Measurements from ENCODE around the gene CACNA1B. TPM values are rescaled to one million over a fixed set of nuclear protein-coding genes. Genes with fewer than 3 reads are reported as not detected.
"Not testable (repeated sequence)": the region's sequence is repeated elsewhere in the genome, so short reads cannot be mapped to it uniquely, and the experiment has no call there.

The CACNA1B gene
- not detected for total RNA-seq (2021; fragmentation: NEBNext Ultra II Directional; extraction: Animal tissue kit (Norgen Biotek cat#: 25700))
- long read RNA-seq, result 0 reads

DNA sequence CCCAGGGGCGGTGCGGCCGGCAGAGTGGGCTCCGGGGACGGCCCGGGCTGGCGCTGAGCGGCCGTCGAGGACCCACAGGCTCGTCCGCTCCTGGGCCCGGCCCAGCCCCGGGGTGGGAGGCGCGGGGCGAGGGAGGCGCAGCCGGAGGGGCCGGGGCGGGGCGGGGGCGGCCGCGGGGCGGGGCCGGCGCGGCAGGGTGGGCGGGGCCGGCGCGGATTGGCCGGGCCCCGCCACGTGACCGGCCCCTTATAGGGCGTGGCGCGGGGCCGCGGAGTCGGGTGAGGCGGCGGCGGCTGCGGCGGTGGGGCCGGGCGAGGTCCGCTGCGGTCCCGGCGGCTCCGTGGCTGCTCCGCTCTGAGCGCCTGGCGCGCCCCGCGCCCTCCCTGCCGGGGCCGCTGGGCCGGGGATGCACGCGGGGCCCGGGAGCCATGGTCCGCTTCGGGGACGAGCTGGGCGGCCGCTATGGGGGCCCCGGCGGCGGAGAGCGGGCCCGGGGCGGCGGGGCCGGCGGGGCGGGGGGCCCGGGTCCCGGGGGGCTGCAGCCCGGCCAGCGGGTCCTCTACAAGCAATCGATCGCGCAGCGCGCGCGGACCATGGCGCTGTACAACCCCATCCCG lies at the start of gene CACNA1B:
Gene CACNA1B (plus strand): TSS at position 277 of the 617 bp plus-strand sequence. CDS start 152 bp downstream, at position 429.
- H3K27me3 Mint-ChIP-seq (ENCODE audit: insufficient read depth); H3K27ac Mint-ChIP-seq; H3K36me3 Mint-ChIP-seq (ENCODE audit: low read depth); H3K4me1 Mint-ChIP-seq (ENCODE audit: low read depth); H3K4me3 Mint-ChIP-seq; DNase-seq: not testable (repeated sequence)
- H3K9me3 Mint-ChIP-seq, result peaks cover 11% of the 10 kb centered on the region

DNA sequence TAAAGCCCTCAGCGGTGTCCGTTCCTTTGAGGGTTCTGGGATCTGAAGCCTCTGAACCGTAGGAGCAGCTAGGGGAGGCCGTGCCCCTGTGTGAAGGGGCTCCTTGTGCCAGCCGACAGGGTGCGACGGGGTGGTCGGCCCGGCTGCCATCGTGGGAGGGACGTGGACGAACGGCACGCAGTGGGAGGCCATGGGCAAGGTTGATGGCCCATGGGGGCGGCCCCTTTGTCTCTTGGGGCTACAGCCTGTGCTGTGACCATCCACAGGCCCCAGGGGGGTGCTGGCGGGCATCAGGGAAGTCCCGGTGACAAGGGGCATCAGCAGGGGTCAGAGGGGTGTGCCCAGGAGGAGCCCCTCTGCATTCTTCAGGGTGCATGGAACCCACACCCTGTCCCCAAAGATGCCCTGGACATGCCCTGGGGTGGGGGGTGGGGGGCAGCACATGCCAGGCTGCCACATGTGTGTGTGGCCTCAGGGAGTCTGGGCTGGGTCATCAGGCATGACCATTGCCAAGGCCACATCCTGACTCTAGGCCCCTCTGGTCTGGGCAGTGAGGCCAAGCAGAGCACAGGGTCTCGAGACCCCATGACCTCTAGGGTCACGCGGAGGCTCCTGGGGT lies 49.6 kb upstream of the CACNA1B start:
- TF ChIP-seq, protein P1, sequence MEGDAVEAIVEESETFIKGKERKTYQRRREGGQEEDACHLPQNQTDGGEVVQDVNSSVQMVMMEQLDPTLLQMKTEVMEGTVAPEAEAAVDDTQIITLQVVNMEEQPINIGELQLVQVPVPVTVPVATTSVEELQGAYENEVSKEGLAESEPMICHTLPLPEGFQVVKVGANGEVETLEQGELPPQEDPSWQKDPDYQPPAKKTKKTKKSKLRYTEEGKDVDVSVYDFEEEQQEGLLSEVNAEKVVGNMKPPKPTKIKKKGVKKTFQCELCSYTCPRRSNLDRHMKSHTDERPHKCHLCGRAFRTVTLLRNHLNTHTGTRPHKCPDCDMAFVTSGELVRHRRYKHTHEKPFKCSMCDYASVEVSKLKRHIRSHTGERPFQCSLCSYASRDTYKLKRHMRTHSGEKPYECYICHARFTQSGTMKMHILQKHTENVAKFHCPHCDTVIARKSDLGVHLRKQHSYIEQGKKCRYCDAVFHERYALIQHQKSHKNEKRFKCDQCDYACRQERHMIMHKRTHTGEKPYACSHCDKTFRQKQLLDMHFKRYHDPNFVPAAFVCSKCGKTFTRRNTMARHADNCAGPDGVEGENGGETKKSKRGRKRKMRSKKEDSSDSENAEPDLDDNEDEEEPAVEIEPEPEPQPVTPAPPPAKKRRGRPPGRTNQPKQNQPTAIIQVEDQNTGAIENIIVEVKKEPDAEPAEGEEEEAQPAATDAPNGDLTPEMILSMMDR (IDR thresholded peaks at IDR 0.05), result no peak
- H3K4me3 Mint-ChIP-seq, result no peak overlapping the region
- H3K27ac Mint-ChIP-seq, result no peak overlapping the region
- peaks cover 8% of the 10 kb centered on the region for H3K9me3 Mint-ChIP-seq
- H3K36me3 Mint-ChIP-seq (ENCODE audit: low read depth), result peaks cover 55% of the 10 kb centered on the region
- no peak for DNase-seq
- H3K4me1 Mint-ChIP-seq (ENCODE audit: low read depth), result no peaks in the 10 kb centered on the region
- peaks cover 2% of the 10 kb centered on the region; the same call in 1 of the 2 replicates for H3K27me3 Mint-ChIP-seq (ENCODE audit: insufficient read depth)

DNA sequence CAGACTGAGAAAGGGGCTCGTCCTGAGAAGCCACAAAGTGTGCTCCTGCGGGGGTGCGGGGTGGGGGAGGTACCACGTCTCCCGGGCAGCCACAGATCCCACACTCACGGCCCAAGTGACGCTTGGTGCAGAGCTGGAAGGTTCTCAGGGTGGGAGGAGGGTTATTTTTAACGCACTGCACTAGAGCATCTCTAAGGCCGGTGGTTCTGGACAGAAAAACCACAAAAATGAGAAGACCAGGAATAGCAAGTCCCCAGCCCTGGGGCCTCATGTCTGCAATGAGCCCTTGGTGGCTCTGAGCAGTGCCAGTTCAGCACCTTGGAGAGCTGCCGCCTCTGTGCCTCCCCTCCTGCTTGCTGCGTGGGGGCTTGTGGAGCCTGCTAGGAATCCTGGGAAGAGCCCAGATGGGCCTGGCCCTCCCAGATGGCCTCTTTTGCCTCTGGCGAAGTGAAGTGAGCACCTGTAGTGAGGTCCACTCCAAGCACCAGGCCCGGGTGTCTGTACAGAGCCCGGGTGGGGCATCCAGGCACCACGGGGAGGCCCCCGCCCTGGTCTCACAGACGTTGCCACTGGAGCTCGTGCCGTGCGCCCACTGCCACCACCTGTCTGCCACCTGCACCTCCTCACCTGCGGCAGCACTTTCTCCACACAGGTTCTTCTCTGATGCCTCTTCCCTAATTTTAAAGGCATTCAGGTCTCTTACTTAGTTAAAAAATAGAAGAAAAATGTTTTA lies 48.9 kb upstream of the CACNA1B start:
- TF ChIP-seq, protein P1 (IDR thresholded peaks at IDR 0.05), result no peak
- Mint-ChIP-seq H3K36me3 (ENCODE audit: low read depth) (peaks cover 57% of the 10 kb centered on the region), H3K27me3 (ENCODE audit: insufficient read depth) (peaks cover 2% of the 10 kb centered on the region; the same call in 1 of the 2 replicates), H3K27ac (no peak overlapping the region), H3K4me1 (ENCODE audit: low read depth) (no peaks in the 10 kb centered on the region), H3K4me3 (no peak overlapping the region), H3K9me3 (peaks cover 8% of the 10 kb centered on the region)
- no peak for DNase-seq

DNA sequence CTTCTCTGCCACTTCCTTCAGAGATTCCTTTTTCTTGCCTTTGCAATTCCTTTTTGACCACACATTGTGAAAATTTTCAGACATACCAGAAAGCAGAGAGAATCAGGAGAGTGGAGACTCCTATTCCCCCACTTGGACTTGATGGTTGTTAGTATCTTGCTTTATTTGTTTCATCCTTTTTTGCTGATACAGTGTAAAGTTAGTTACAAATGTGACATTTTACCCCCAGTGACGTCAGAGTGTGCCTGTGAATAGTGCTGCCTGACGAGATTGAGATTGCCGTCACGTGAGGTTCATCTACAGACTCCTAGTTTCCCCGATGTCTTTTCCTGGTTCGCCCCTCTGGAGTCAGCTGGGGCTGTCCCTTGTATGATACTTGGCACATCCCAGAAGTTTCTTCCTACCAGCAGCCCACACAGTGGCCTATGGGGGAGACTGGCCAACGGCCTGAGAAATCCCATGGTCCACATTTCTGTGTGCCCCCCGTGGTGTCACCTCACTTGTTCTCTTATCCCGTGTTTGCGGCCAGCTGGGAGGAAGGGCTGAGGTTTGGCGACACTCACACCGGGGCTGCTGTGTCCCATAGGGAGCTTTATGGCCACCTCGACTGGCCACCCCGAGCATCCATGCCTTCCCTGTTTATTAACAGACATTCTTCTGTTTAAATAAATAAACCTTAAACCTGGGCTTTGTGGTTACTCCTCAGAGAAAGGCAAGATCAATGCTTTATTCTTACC lies 48.2 kb upstream of the CACNA1B start:
- no peaks in the 10 kb centered on the region for H3K4me1 Mint-ChIP-seq (ENCODE audit: low read depth)
- no peak overlapping the region for H3K27ac Mint-ChIP-seq
- TF ChIP-seq, protein P1 (IDR thresholded peaks at IDR 0.05), result no peak
- peaks cover 52% of the 10 kb centered on the region for H3K36me3 Mint-ChIP-seq (ENCODE audit: low read depth)
- DNase-seq, result no peak
- H3K27me3 Mint-ChIP-seq (ENCODE audit: insufficient read depth), result peaks cover 2% of the 10 kb centered on the region; the same call in 1 of the 2 replicates
- H3K9me3 Mint-ChIP-seq, result peaks cover 8% of the 10 kb centered on the region
- no peak overlapping the region for H3K4me3 Mint-ChIP-seq

DNA sequence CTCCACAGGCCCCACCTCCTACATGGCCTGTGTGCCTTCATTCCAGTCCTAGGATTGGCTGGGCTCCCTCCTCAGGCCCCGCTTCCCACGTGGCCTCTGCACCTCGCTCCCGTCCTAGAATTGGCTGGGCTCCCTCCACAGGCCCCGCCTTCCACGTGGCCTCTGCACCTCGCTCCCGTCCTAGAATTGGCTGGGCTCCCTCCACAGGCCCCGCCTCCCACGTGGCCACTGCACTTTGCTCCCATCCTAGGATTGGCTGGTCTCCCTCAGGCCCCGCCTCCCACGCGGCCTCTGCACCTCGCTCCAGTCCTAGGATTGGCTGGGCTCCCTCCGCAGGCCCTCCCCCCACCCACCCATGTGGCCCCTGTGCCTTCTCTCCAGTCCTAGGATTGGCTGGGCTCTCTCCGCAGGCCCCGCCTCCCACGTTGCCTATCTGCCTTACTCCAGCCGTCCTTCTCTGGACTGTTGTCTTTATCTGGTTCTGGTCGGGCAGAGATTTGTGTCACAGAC lies 45.3 kb upstream of the CACNA1B start:
- H3K4me3 Mint-ChIP-seq, result no peak overlapping the region
- no peaks in the 10 kb centered on the region for H3K9me3 Mint-ChIP-seq
- peaks cover 24% of the 10 kb centered on the region for H3K36me3 Mint-ChIP-seq (ENCODE audit: low read depth)
- TF ChIP-seq, protein P1 (IDR thresholded peaks at IDR 0.05), result no peak
- DNase-seq, result no peak
- H3K27me3 Mint-ChIP-seq (ENCODE audit: insufficient read depth), result no peaks in the 10 kb centered on the region
- H3K27ac Mint-ChIP-seq, result no peak overlapping the region
- H3K4me1 Mint-ChIP-seq (ENCODE audit: low read depth), result no peaks in the 10 kb centered on the region

Data from HFFc6 (cell line).